ENCODE results near the gene CACNG1.

CACNG1 gene

GRCh38 chr17:67016039-67016762 is 28.2 kb upstream of the CACNG1 start:
- H3K4me1 Mint-ChIP-seq: peaks cover 32% of the 10 kb centered on the region
- TF ChIP-seq CTCF (IDR thresholded peaks at IDR 0.05): no peak
- no peak for DNase-seq
- H3K36me3 Mint-ChIP-seq (ENCODE audit: low read depth): no peaks in the 10 kb centered on the region
- no peak overlapping the region for H3K4me3 Mint-ChIP-seq
- H3K27me3 Mint-ChIP-seq (ENCODE audit: low read depth, poor library complexity): peaks cover 8% of the 10 kb centered on the region
- H3K9me3 Mint-ChIP-seq: no peaks in the 10 kb centered on the region
- H3K27ac Mint-ChIP-seq: no peak overlapping the region

GRCh38 chr17:67017910-67018309 is 26.4 kb upstream of the CACNG1 start:
- Mint-ChIP-seq H3K27me3 (ENCODE audit: low read depth, poor library complexity) (peaks cover 8% of the 10 kb centered on the region), H3K4me3 (no peak overlapping the region), H3K27ac (no peak overlapping the region), H3K36me3 (ENCODE audit: low read depth) (no peaks in the 10 kb centered on the region), H3K4me1 (peaks cover 32% of the 10 kb centered on the region), H3K9me3 (no peaks in the 10 kb centered on the region)
- DNase-seq: no peak
- TF ChIP-seq CTCF (IDR thresholded peaks at IDR 0.05): no peak

- Mint-ChIP-seq H3K9me3 (no peaks in the 10 kb centered on the region), H3K36me3 (ENCODE audit: low read depth) (no peaks in the 10 kb centered on the region), H3K27ac (no peak overlapping the region), H3K4me1 (peaks cover 27% of the 10 kb centered on the region), H3K27me3 (ENCODE audit: low read depth, poor library complexity) (peaks cover 8% of the 10 kb centered on the region), H3K4me3 (no peak overlapping the region)
- no peak for TF ChIP-seq CTCF (IDR thresholded peaks at IDR 0.05)
- DNase-seq: no peak
Measured at GRCh38 chr17:67018471-67019434, 25.6 kb upstream of the CACNG1 start.

GRCh38 chr17:67019809-67020208 is 24.5 kb upstream of the CACNG1 start:
- no peak for TF ChIP-seq CTCF (IDR thresholded peaks at IDR 0.05)
- Mint-ChIP-seq H3K36me3 (ENCODE audit: low read depth) (no peaks in the 10 kb centered on the region), H3K27me3 (ENCODE audit: low read depth, poor library complexity) (peaks cover 8% of the 10 kb centered on the region), H3K4me1 (peaks cover 20% of the 10 kb centered on the region), H3K9me3 (no peaks in the 10 kb centered on the region), H3K27ac (no peak overlapping the region), H3K4me3 (no peak overlapping the region)
- no peak for DNase-seq

- Mint-ChIP-seq H3K27ac (no peak overlapping the region), H3K36me3 (ENCODE audit: low read depth) (no peaks in the 10 kb centered on the region), H3K4me3 (no peak overlapping the region), H3K9me3 (no peaks in the 10 kb centered on the region), H3K27me3 (ENCODE audit: low read depth, poor library complexity) (peaks cover 5% of the 10 kb centered on the region), H3K4me1 (peaks cover 17% of the 10 kb centered on the region)
- TF ChIP-seq CTCF (IDR thresholded peaks at IDR 0.05): no peak
- DNase-seq: no peak
Measured at GRCh38 chr17:67020293-67020766, 24.0 kb upstream of the CACNG1 start.
